Common myeloid progenitor, CD34-positive (primary cell): ENCODE data around the gene TENT5C.

Experiments used
- CTCF ChIA-PET: fragments of 350-600 bp; sonication (Branson Sonifier 250); formaldehyde crosslinking; loops from one replicate; lab custom pipeline; 2021; ENCODE audit warnings: antibody characterized with exemption; lab: Charles Lee
- POLR2A ChIA-PET: fragments of 350-600 bp; sonication (Branson Sonifier 250); formaldehyde crosslinking; loops from one replicate; lab custom pipeline; 2021; ENCODE audit warnings: antibody characterized with exemption; lab: Charles Lee
- DNase-seq, 3 donors: peaks; one replicate each; pipeline versions ENCODE4 v3.0.0 to v3.0.0-alpha.2; 2013
- H3K27ac ChIP-seq, 2 experiments: 1 replicate in 1 of 2; 2 replicates in 1 of 2; pipeline ENCODE4 v1.7.0; 2013; ENCODE audit warnings: inconsistent platforms in 2 of 2, low read length in 2 of 2, mild to moderate bottlenecking in 2 of 2, low read depth in 1 of 2, moderate library complexity in 1 of 2; ENCODE audit not compliant: severe bottlenecking in 2 of 2, insufficient read depth in 1 of 2, poor library complexity in 1 of 2
- H3K27me3 ChIP-seq, 5 experiments: replicated peaks in 2 of 5; 1 replicate in 3 of 5; 2 replicates in 2 of 5; pipeline versions ENCODE4 v1.6.1 to v1.7.0; 2013; ENCODE audit warnings: low read length in 4 of 5, mild to moderate bottlenecking in 2 of 5, moderate library complexity in 2 of 5, inconsistent platforms in 1 of 5; ENCODE audit not compliant: insufficient read depth in 5 of 5, control insufficient read depth in 4 of 5
- H3K36me3 ChIP-seq, 4 experiments: 1 replicate in 2 of 4; 2 replicates in 2 of 4; pipeline versions ENCODE4 v1.6.1 to v1.7.0; 2013; ENCODE audit warnings: low read length in 3 of 4, control low read depth in 1 of 4, mild to moderate bottlenecking in 1 of 4; ENCODE audit not compliant: control insufficient read depth in 4 of 4, insufficient read depth in 4 of 4
- H3K4me1 ChIP-seq, 4 experiments: 1 replicate in 3 of 4; 2 replicates in 1 of 4; pipeline versions ENCODE4 v1.6.1 to v1.7.1; 2013; ENCODE audit warnings: low read length in 3 of 4, mild to moderate bottlenecking in 3 of 4, control low read depth in 1 of 4, inconsistent platforms in 1 of 4, moderate library complexity in 1 of 4; ENCODE audit not compliant: control insufficient read depth in 4 of 4, insufficient read depth in 4 of 4; ENCODE audit errors: control extremely low read depth in 1 of 4
- H3K4me3 ChIP-seq, 7 experiments: 1 replicate in 4 of 7; 2 replicates in 3 of 7; pipeline versions ENCODE4 v1.5.1 to v1.7.0; 2013; ENCODE audit warnings: mild to moderate bottlenecking in 7 of 7, low read length in 6 of 7, moderate library complexity in 6 of 7, inconsistent platforms in 2 of 7, low read depth in 2 of 7, control low read depth in 1 of 7; ENCODE audit not compliant: insufficient read depth in 4 of 7, control insufficient read depth in 1 of 7; ENCODE audit errors: extremely low read depth in 1 of 7
- H3K9me3 ChIP-seq, 5 experiments: 1 replicate in 4 of 5; 2 replicates in 1 of 5; pipeline versions ENCODE4 v1.6.1 to v1.7.1; 2013; ENCODE audit warnings: low read length in 4 of 5, mild to moderate bottlenecking in 2 of 5, inconsistent platforms in 1 of 5, low read depth in 1 of 5, moderate library complexity in 1 of 5; ENCODE audit not compliant: control insufficient read depth in 4 of 5, insufficient read depth in 2 of 5; ENCODE audit errors: control extremely low read depth in 1 of 5
- WGBS: methylation state at CpG from one replicate; pipeline ENCODE4 v1.1.5; 2013; ENCODE audit not compliant: insufficient coverage; 5-methylcytosine and 5-hydroxymethylcytosine counted together

TENT5C gene

DNA sequence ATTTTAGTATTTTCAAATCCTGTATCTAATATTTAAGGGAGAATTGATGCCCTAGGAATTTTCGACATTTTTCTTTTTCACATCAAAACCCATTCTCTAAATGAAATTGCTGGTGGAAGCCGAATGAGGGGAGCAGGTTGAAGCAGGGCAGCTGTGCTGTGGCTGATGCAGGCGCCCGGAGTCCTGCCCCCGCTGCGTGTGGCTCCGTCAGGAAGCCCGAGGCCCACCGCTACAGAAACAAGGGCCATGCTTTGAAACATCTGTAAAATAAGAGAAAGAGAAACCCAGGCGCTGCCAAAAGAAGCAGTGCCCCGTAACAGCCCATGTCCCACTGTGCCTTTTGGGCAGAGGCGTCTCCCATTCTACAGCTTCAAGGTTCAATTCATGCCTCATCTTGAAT is 41.1 kb downstream of the TENT5C start:
- Histone ChIP-seq H3K27ac (no peak overlapping the region), H3K36me3 (no peaks in the 10 kb centered on the region), H3K9me3 (no peaks in the 10 kb centered on the region), H3K4me3 (no peak overlapping the region), H3K27me3 (peaks cover 0 to under 1% (median 0%) of the 10 kb centered on the region in 5 experiments), H3K4me1 (peaks cover 0 to 10% (median 0%) of the 10 kb centered on the region in 4 experiments)
- POLR2A ChIA-PET, result no interaction called here
- WGBS, result 95% methylated on average over 11 of the region's 12 CpGs
- no peak for DNase-seq
- CTCF ChIA-PET, result interaction anchor here (1.1 to 1.3 kb wide), 2 partner anchors 8 to 13 kb away, joined by 3 read pairs; no protein-coding TSS in a partner anchor

- POLR2A ChIA-PET, result no interaction called here
- Histone ChIP-seq H3K27me3 (no peaks in the 10 kb centered on the region), H3K4me3 (no peak overlapping the region), H3K36me3 (no peaks in the 10 kb centered on the region), H3K27ac (no peak overlapping the region), H3K4me1 (peaks cover 0 to 11% (median 0%) of the 10 kb centered on the region in 4 experiments), H3K9me3 (no peaks in the 10 kb centered on the region)
- 60% methylated on average over 1 of the region's 2 CpGs for WGBS
- no peak for DNase-seq
- CTCF ChIA-PET, result interaction anchor here (1.0 to 1.6 kb wide), 3 partner anchors 10 to 106 kb away, joined by 3 to 6 read pairs (median 5); no protein-coding TSS in a partner anchor
Observed at GRCh38 chr1:117648015-117648414, 42.2 kb downstream of the TENT5C start.

GRCh38 chr1:117650840-117651568 is 45.2 kb downstream of the TENT5C start:
- Histone ChIP-seq H3K4me3 (no peak overlapping the region), H3K36me3 (no peaks in the 10 kb centered on the region), H3K9me3 (no peaks in the 10 kb centered on the region), H3K4me1 (peaks cover 0 to 31% (median 11%) of the 10 kb centered on the region in 4 experiments), H3K27ac (no peak overlapping the region), H3K27me3 (peaks cover 0 to 10% (median 0%) of the 10 kb centered on the region in 5 experiments)
- ChIA-PET CTCF (interaction anchor here (0.8 kb wide), 1 partner anchor 117 kb away, joined by 4 read pairs; no protein-coding TSS in a partner anchor), POLR2A (no interaction called here)
- WGBS, result 93% methylated on average over 6 of the region's 6 CpGs
- DNase-seq, result no peak

GRCh38 chr1:117651616-117652015 is 45.8 kb downstream of the TENT5C start:
- Histone ChIP-seq H3K4me3 (no peak overlapping the region), H3K9me3 (no peaks in the 10 kb centered on the region), H3K4me1 (peaks cover 0 to 36% (median 11%) of the 10 kb centered on the region in 4 experiments), H3K27ac (no peak overlapping the region), H3K27me3 (peaks cover 0 to 10% (median 4%) of the 10 kb centered on the region in 5 experiments), H3K36me3 (no peaks in the 10 kb centered on the region)
- POLR2A ChIA-PET, result interaction anchor here (0.6 kb wide), 1 partner anchor 28 kb away, joined by 3 read pairs; no protein-coding TSS in a partner anchor
- WGBS, result 91% methylated on average over 3 of the region's 4 CpGs
- no peak for DNase-seq
- CTCF ChIA-PET, result no interaction called here

GRCh38 chr1:117652421-117652820 is 46.6 kb downstream of the TENT5C start:
- ChIA-PET CTCF (no interaction called here), POLR2A (no interaction called here)
- Histone ChIP-seq H3K36me3 (no peaks in the 10 kb centered on the region), H3K4me3 (no peak overlapping the region), H3K4me1 (peaks cover 0 to 44% (median 11%) of the 10 kb centered on the region in 4 experiments), H3K27me3 (peaks cover 0 to 10% (median 6%) of the 10 kb centered on the region in 5 experiments), H3K9me3 (no peaks in the 10 kb centered on the region), H3K27ac (no peak overlapping the region)
- DNase-seq, result no peak
- WGBS, result 100% methylated on average over 2 of the region's 2 CpGs

DNA sequence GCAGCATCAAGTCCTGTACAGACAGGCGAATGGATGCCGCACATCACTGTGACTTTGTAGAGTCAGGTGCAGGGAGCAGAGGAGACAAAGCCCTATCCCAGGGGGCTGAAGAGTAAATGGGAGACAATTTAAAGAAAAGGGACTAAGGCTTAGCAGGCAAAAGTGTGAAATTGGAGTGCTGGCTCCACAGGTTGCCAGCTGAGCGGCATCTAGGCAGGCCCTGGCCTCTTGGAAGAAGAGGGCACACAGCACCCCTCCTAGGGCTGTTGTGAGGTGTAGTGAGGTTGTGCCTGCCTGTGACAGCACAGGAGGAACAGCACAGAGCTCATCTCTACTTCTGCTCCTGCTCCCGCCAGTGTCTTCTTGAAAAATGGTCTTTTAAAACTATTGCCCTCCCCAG is 47.3 kb downstream of the TENT5C start:
- Histone ChIP-seq H3K4me1 (peaks cover 0 to 47% (median 11%) of the 10 kb centered on the region in 4 experiments), H3K36me3 (no peaks in the 10 kb centered on the region), H3K27me3 (peaks cover 0 to 10% (median 6%) of the 10 kb centered on the region in 5 experiments), H3K9me3 (no peaks in the 10 kb centered on the region), H3K27ac (no peak overlapping the region), H3K4me3 (no peak overlapping the region)
- CTCF ChIA-PET, result no interaction called here
- POLR2A ChIA-PET, result no interaction called here
- 100% methylated on average over 4 of the region's 4 CpGs for WGBS
- DNase-seq, result no peak
